ENCODE results near the gene UBE2G2.

DNA sequence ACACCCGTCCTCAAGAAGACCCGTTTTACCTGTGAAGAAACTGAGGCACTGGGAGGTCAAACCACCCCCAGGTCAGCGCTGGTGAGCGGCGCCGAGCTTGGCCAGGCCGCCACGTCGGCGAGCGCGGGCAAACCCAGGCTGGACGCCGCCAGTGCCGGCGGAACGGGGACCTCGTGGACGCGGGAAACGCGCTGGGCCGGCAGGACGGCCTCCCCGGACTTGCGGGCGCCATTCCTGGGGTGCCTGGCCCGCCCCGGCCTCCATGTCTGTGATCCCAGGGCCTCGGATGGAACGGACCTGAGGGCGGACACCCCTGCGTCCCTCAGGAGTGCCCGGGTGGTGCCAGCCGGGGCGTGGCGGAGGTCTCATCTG, 17.0 kb upstream of the UBE2G2 start:
- TF ChIP-seq CTCF (conservative IDR thresholded peaks at IDR 0.05 in 1 of 2, IDR thresholded peaks at IDR 0.05 in 1 of 2; ENCODE audit: low read depth in 1 of 2, low read length in 2 of 2) (no peak), EZH2 (IDR thresholded peaks at IDR 0.05; ENCODE audit: low read length, missing control alignments) (no peak)

Data from fibroblast of lung (primary cell).